ENCODE data around the gene USP34. TPM values are rescaled to one million over a fixed set of nuclear protein-coding genes. Genes with fewer than 3 reads are reported as not detected.

USP34 gene
- total and polyA plus RNA-seq, 12 donors = 34.3 to 75.7 (median 58.6) TPM

DNA sequence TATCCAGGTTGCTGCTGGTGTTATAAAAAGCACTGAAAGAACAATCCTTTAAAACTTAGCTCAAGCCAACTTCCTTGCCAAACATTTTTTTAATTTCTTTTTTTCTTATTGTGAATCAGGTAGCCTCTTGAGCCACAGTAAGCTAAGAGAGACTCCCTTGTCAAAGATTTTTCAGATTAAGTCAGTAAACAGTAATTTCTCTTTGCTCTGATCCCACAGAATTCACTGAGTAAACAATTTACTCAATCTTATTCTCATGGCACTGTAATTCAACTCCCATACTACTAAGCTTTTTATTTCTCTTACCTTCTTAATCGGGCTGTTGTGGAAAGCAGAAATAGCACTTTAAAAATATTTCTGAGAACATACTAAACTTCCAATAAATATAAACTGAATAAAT lies 226.2 kb downstream of the USP34 start:
- H3K27ac ChIP-seq = no peak overlapping the region
- DNase-seq (no peak), ATAC-seq (no peak)
- H3K36me3 ChIP-seq = peaks cover 0 to 98% (median 42%) of the 10 kb centered on the region in 9 donors
- no peak overlapping the region for H3K4me3 ChIP-seq
- H3K9me3 ChIP-seq = no peaks in the 10 kb centered on the region
- 96 to 98% methylated on average over 1 of the region's 1 CpG for WGBS, 2 donors
- TF ChIP-seq, protein P1, sequence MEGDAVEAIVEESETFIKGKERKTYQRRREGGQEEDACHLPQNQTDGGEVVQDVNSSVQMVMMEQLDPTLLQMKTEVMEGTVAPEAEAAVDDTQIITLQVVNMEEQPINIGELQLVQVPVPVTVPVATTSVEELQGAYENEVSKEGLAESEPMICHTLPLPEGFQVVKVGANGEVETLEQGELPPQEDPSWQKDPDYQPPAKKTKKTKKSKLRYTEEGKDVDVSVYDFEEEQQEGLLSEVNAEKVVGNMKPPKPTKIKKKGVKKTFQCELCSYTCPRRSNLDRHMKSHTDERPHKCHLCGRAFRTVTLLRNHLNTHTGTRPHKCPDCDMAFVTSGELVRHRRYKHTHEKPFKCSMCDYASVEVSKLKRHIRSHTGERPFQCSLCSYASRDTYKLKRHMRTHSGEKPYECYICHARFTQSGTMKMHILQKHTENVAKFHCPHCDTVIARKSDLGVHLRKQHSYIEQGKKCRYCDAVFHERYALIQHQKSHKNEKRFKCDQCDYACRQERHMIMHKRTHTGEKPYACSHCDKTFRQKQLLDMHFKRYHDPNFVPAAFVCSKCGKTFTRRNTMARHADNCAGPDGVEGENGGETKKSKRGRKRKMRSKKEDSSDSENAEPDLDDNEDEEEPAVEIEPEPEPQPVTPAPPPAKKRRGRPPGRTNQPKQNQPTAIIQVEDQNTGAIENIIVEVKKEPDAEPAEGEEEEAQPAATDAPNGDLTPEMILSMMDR (IDR thresholded peaks at IDR 0.05) = no peak
- intact Hi-C loops (cut with DNase I) = no loop called here
- H3K27me3 ChIP-seq = no peaks in the 10 kb centered on the region
- H3K4me1 ChIP-seq = no peaks in the 10 kb centered on the region

DNA sequence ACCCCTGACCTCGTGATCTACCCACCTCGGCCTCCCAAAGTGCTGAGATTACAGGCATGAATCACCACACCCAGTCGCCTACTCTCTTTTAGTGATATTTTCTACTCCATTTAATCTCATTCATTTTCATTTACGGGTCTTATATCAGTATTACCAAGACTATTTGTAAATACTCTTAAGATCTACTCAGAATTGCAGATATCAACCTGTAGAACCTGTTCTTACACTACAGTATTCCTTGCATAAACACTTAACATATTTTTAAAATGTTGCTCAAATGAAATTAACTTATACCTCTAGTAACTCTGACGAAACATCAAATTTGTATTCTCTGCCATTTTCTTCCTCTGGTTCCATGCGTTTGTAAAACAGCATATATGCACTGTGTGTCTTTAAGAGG lies 229.6 kb downstream of the USP34 start:
- 97 to 98% methylated on average over 6 of the region's 6 CpGs for WGBS, 2 donors
- H3K36me3 ChIP-seq = peaks cover 0 to 89% (median 31%) of the 10 kb centered on the region in 9 donors
- TF ChIP-seq, protein P1 (IDR thresholded peaks at IDR 0.05) = no peak
- no peaks in the 10 kb centered on the region for H3K9me3 ChIP-seq
- intact Hi-C loops (cut with DNase I) = no loop called here
- H3K4me1 ChIP-seq = peaks cover 0 to 9% (median 0%) of the 10 kb centered on the region in 9 donors
- no peak for ATAC-seq
- H3K27ac ChIP-seq = no peak overlapping the region
- no peak overlapping the region for H3K4me3 ChIP-seq
- no peak for DNase-seq
- no peaks in the 10 kb centered on the region for H3K27me3 ChIP-seq

DNA sequence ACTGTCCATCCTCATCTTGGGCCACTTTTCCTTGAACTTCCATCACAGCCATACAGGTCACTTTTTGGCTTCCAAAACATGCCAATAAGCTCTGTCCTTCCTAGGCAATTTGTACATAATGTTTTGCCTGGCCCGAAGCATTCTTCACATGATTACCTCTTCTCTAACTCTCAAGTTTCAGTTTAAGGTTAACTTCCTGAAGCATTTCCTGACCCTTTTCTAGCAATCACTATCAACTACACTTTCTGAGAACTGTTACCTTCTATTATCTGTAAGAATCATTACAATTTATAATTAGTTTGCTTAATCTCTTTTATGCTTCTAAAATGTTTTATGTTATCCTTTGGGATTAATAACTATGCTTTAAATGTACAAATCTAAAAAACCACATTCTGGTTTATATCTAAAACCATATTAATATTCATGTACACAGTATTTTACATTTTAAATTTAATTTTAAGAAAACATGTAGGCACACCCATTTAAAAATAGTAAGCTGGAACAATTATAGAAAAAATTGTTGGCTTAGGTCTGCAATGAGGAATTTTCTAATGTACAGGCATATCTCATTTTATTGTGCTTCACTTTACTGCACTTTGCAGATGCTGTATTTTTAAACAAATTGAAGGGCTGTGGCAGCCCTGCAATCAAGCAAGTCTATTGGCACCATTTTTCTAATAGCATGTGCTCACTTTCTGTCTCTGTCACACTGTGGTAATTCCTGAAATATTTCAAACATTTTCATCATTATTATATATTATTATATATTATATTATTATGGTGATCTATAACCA lies 232.5 kb downstream of the USP34 start:
- H3K4me1 ChIP-seq = peaks cover 0 to 9% (median 0%) of the 10 kb centered on the region in 9 donors
- H3K27ac ChIP-seq = no peak overlapping the region
- no peaks in the 10 kb centered on the region for H3K9me3 ChIP-seq
- ATAC-seq (no peak), DNase-seq (no peak)
- WGBS, 2 donors = 76 to 87% methylated on average over 1 of the region's 1 CpG
- no peaks in the 10 kb centered on the region for H3K27me3 ChIP-seq
- no peak overlapping the region for H3K4me3 ChIP-seq
- peaks cover 0 to 89% (median 31%) of the 10 kb centered on the region in 9 donors for H3K36me3 ChIP-seq
- intact Hi-C loops (cut with DNase I) = no loop called here
- TF ChIP-seq, protein P1 (IDR thresholded peaks at IDR 0.05) = no peak

DNA sequence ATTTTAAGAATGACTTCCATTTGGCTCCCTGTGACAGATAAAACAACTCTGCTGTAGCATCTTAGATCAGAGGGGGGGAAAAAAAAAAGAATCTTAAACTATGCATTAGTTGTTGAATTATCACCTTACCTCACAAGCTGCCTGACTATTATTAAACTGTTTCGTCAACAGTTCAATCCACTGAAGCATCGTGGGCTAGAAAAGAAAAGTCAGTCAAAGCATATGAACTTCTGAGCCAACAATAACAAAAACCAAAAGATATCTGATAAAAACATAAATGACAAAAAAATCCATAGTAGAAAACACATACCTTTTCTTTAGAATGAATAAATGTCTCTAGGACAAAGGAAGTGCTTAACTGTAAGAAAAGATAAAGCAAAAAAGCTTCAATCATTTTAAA lies 235.2 kb downstream of the USP34 start:
- no peak overlapping the region for H3K4me3 ChIP-seq
- H3K27ac ChIP-seq = no peak overlapping the region
- DNase-seq (no peak), ATAC-seq (no peak)
- no peaks in the 10 kb centered on the region for H3K9me3 ChIP-seq
- H3K36me3 ChIP-seq = peaks cover 0 to 91% (median 34%) of the 10 kb centered on the region in 9 donors
- intact Hi-C loops (cut with DNase I) = no loop called here
- 64 to 77% methylated on average over 2 of the region's 2 CpGs for WGBS, 2 donors
- H3K4me1 ChIP-seq = peaks cover 0 to 9% (median 0%) of the 10 kb centered on the region in 9 donors
- TF ChIP-seq, protein P1 (IDR thresholded peaks at IDR 0.05) = no peak
- no peaks in the 10 kb centered on the region for H3K27me3 ChIP-seq

Measured in heart right ventricle (tissue), 16 donors.